ENCODE results near the gene NLRP6.

The NLRP6 gene

DNA sequence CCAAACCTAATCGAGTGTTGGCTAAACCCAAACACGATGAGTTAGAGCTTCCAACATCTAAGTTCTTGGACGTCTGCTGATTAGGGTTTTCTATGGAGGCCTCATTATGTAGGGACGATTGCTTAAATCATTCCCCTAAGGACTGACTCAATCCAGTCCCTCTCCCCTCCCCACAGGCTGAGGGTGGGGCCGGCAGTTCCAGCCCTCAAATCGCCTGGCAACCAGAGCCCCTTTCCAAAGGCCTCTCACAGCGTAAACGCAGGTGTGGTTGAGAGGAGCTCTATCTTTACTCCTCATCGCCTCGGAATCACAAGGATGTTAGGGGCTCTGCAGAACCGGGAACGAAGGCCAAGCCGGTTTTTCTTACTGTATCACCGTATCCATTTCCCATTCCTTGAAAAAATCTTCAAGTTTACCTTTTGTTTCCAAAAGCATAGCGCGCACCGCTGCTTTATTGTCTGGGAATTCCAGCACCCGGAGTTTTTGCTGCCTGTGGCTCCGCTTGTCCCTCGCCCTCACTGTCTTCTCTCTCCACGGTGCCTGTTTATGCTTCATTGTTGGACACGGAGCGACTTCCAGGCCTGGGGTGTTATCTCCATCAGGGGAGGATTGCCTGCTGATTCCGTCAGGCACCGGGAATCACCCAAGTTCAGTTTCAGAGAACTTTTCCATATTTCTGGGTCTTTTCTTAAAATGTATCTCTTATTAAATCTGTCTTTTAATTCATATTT, 56.2 kb downstream of the NLRP6 start:
- peak; percentile 56 for DNase-seq (ENCODE audit: low read depth)
- TF ChIP-seq, protein P1, sequence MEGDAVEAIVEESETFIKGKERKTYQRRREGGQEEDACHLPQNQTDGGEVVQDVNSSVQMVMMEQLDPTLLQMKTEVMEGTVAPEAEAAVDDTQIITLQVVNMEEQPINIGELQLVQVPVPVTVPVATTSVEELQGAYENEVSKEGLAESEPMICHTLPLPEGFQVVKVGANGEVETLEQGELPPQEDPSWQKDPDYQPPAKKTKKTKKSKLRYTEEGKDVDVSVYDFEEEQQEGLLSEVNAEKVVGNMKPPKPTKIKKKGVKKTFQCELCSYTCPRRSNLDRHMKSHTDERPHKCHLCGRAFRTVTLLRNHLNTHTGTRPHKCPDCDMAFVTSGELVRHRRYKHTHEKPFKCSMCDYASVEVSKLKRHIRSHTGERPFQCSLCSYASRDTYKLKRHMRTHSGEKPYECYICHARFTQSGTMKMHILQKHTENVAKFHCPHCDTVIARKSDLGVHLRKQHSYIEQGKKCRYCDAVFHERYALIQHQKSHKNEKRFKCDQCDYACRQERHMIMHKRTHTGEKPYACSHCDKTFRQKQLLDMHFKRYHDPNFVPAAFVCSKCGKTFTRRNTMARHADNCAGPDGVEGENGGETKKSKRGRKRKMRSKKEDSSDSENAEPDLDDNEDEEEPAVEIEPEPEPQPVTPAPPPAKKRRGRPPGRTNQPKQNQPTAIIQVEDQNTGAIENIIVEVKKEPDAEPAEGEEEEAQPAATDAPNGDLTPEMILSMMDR (conservative IDR thresholded peaks at IDR 0.05; ENCODE audit: control insufficient read depth, insufficient read depth, low read depth, low read length) = no peak
- no peak overlapping the region for H3K4me3 ChIP-seq (ENCODE audit: control insufficient read depth, low read depth, low read length)
